Activated CD8-positive, alpha-beta memory T cell treated with anti-CD3 and anti-CD28 coated beads, Interleukin-2, amount 10 ng/mL, durations not matched to agents 7 days and 5 days (primary cell): ENCODE results near the gene TANC1. TPM values are rescaled to one million over a fixed set of nuclear protein-coding genes. Genes with fewer than 3 reads are reported as not detected.

Source experiments
- ATAC-seq: fragments of 150-1000 bp; cut with Tn5 transposase; one replicate; pipeline ENCODE4 v1.10.0; 2021; ENCODE audit warnings: moderate library complexity
- CTCF ChIA-PET: fragments of 350-600 bp; sonication (Branson Sonifier 250); formaldehyde crosslinking; loops from one replicate; lab custom pipeline; 2021; ENCODE audit warnings: antibody characterized with exemption; lab: Charles Lee
- DNase-seq: peaks from one replicate; pipeline ENCODE4 v3.0.0-alpha.2; 2020
- H3K27ac Mint-ChIP-seq: one replicate; pipeline ENCODE4 v1.8.0; 2021; ENCODE audit warnings: mild to moderate bottlenecking, mixed read lengths
- H3K27me3 Mint-ChIP-seq: one replicate; pipeline ENCODE4 v1.8.0; 2021; ENCODE audit warnings: mixed read lengths
- H3K36me3 Mint-ChIP-seq: one replicate; pipeline ENCODE4 v1.8.0; 2021; ENCODE audit warnings: mild to moderate bottlenecking, mixed read lengths
- H3K4me1 Mint-ChIP-seq: one replicate; pipeline ENCODE4 v1.8.0; 2021; ENCODE audit warnings: mixed read lengths
- H3K4me3 Mint-ChIP-seq: one replicate; pipeline ENCODE4 v1.8.0; 2021; ENCODE audit warnings: mild to moderate bottlenecking, moderate library complexity, mixed read lengths
- H3K9me3 Mint-ChIP-seq: one replicate; pipeline ENCODE4 v1.8.0; 2022; ENCODE audit warnings: low read depth, mixed read lengths
- total RNA-seq, 2 experiments: library from RNA; stranded (reverse); gene quantifications; one replicate each; pipeline ENCODE4 v1.2.3, GENCODE V29; 2021

The TANC1 gene
- total RNA-seq, 2 experiments from 2014 or later = 0.16 to 0.20 TPM

GRCh38 chr2:158943973-158944372 lies 24.5 kb upstream of the TANC1 start:
- no peak overlapping the region for H3K4me3 Mint-ChIP-seq
- H3K9me3 Mint-ChIP-seq = no peaks in the 10 kb centered on the region
- DNase-seq (no peak), ATAC-seq (no peak)
- no peaks in the 10 kb centered on the region for H3K36me3 Mint-ChIP-seq
- no peaks in the 10 kb centered on the region for H3K4me1 Mint-ChIP-seq
- CTCF ChIA-PET = no interaction called here
- peaks cover 5% of the 10 kb centered on the region for H3K27me3 Mint-ChIP-seq
- H3K27ac Mint-ChIP-seq = no peak overlapping the region

- H3K9me3 Mint-ChIP-seq = no peaks in the 10 kb centered on the region
- CTCF ChIA-PET = no interaction called here
- peaks cover 4% of the 10 kb centered on the region for H3K4me1 Mint-ChIP-seq
- DNase-seq (no peak), ATAC-seq (no peak)
- no peak overlapping the region for H3K27ac Mint-ChIP-seq
- H3K36me3 Mint-ChIP-seq = no peaks in the 10 kb centered on the region
- H3K27me3 Mint-ChIP-seq = peaks cover 5% of the 10 kb centered on the region
- no peak overlapping the region for H3K4me3 Mint-ChIP-seq
Measured at GRCh38 chr2:158948964-158949699, 19.3 kb upstream of the TANC1 start.

- H3K9me3 Mint-ChIP-seq = no peaks in the 10 kb centered on the region
- ATAC-seq = no peak
- no peak overlapping the region for H3K27ac Mint-ChIP-seq
- no peak for DNase-seq
- CTCF ChIA-PET = no interaction called here
- H3K4me1 Mint-ChIP-seq = peaks cover 6% of the 10 kb centered on the region
- no peaks in the 10 kb centered on the region for H3K36me3 Mint-ChIP-seq
- no peak overlapping the region for H3K4me3 Mint-ChIP-seq
- peaks cover 6% of the 10 kb centered on the region for H3K27me3 Mint-ChIP-seq
Measured at GRCh38 chr2:158953454-158953853, 15.0 kb upstream of the TANC1 start.

- H3K27ac Mint-ChIP-seq = no peak overlapping the region
- no peak overlapping the region for H3K4me3 Mint-ChIP-seq
- CTCF ChIA-PET = interaction anchor here (1.4 kb wide), 1 partner anchor 119 kb away, joined by 3 read pairs; no protein-coding TSS in a partner anchor
- no peaks in the 10 kb centered on the region for H3K36me3 Mint-ChIP-seq
- no peaks in the 10 kb centered on the region for H3K9me3 Mint-ChIP-seq
- peaks cover 6% of the 10 kb centered on the region for H3K4me1 Mint-ChIP-seq
- no peak for DNase-seq
- H3K27me3 Mint-ChIP-seq = peaks cover 2% of the 10 kb centered on the region
- no peak for ATAC-seq
Measured at GRCh38 chr2:158953926-158954763, 14.3 kb upstream of the TANC1 start.

GRCh38 chr2:158955842-158956365 lies 12.5 kb upstream of the TANC1 start:
- no peak overlapping the region for H3K27ac Mint-ChIP-seq
- CTCF ChIA-PET = interaction anchor here (1.4 kb wide), 1 partner anchor 117 kb away, joined by 3 read pairs; no protein-coding TSS in a partner anchor
- ATAC-seq (no peak), DNase-seq (no peak)
- H3K36me3 Mint-ChIP-seq = no peaks in the 10 kb centered on the region
- H3K4me3 Mint-ChIP-seq = no peak overlapping the region
- H3K9me3 Mint-ChIP-seq = no peaks in the 10 kb centered on the region
- H3K4me1 Mint-ChIP-seq = peaks cover 6% of the 10 kb centered on the region
- H3K27me3 Mint-ChIP-seq = peaks cover 2% of the 10 kb centered on the region

- H3K27ac Mint-ChIP-seq = no peak overlapping the region
- no peaks in the 10 kb centered on the region for H3K9me3 Mint-ChIP-seq
- DNase-seq (no peak), ATAC-seq (no peak)
- H3K4me1 Mint-ChIP-seq = peaks cover 6% of the 10 kb centered on the region
- H3K27me3 Mint-ChIP-seq = peaks cover 2% of the 10 kb centered on the region
- no peaks in the 10 kb centered on the region for H3K36me3 Mint-ChIP-seq
- H3K4me3 Mint-ChIP-seq = no peak overlapping the region
- CTCF ChIA-PET = no interaction called here
Measured at GRCh38 chr2:158958365-158958764, 10.1 kb upstream of the TANC1 start.

- Mint-ChIP-seq H3K27ac (no peak overlapping the region), H3K36me3 (no peaks in the 10 kb centered on the region), H3K27me3 (peaks cover 13% of the 10 kb centered on the region), H3K4me3 (no peak overlapping the region), H3K9me3 (no peaks in the 10 kb centered on the region), H3K4me1 (no peaks in the 10 kb centered on the region)
- CTCF ChIA-PET = no interaction called here
- ATAC-seq = no peak
- no peak for DNase-seq
Measured at GRCh38 chr2:158960193-158960592, 8.2 kb upstream of the TANC1 start.

- CTCF ChIA-PET = no interaction called here
- Mint-ChIP-seq H3K27me3 (peaks cover 27% of the 10 kb centered on the region), H3K4me3 (no peak overlapping the region), H3K27ac (no peak overlapping the region), H3K4me1 (no peaks in the 10 kb centered on the region), H3K36me3 (no peaks in the 10 kb centered on the region), H3K9me3 (no peaks in the 10 kb centered on the region)
- DNase-seq = no peak
- ATAC-seq = no peak
Measured at GRCh38 chr2:158962074-158962473, 6.4 kb upstream of the TANC1 start.

- no peaks in the 10 kb centered on the region for H3K36me3 Mint-ChIP-seq
- DNase-seq (no peak), ATAC-seq (no peak)
- H3K27me3 Mint-ChIP-seq = peaks cover 36% of the 10 kb centered on the region
- H3K4me1 Mint-ChIP-seq = peaks cover 2% of the 10 kb centered on the region
- no peak overlapping the region for H3K27ac Mint-ChIP-seq
- CTCF ChIA-PET = no interaction called here
- H3K9me3 Mint-ChIP-seq = no peaks in the 10 kb centered on the region
- H3K4me3 Mint-ChIP-seq = no peak overlapping the region
Measured at GRCh38 chr2:158963071-158963470, 5.4 kb upstream of the TANC1 start.

- no peak for ATAC-seq
- peaks cover 47% of the 10 kb centered on the region for H3K27me3 Mint-ChIP-seq
- H3K27ac Mint-ChIP-seq = no peak overlapping the region
- H3K9me3 Mint-ChIP-seq = no peaks in the 10 kb centered on the region
- no peak for DNase-seq
- no peak overlapping the region for H3K4me3 Mint-ChIP-seq
- CTCF ChIA-PET = interaction anchor here (0.5 kb wide), 1 partner anchor 819 kb away, joined by 3 read pairs; no protein-coding TSS in a partner anchor
- H3K36me3 Mint-ChIP-seq = no peaks in the 10 kb centered on the region
- H3K4me1 Mint-ChIP-seq = peaks cover 12% of the 10 kb centered on the region
Measured at GRCh38 chr2:158965107-158965506, 3.3 kb upstream of the TANC1 start.

GRCh38 chr2:158965641-158966040 lies 2.8 kb upstream of the TANC1 start:
- H3K4me1 Mint-ChIP-seq = peaks cover 16% of the 10 kb centered on the region
- no peak overlapping the region for H3K4me3 Mint-ChIP-seq
- no peaks in the 10 kb centered on the region for H3K36me3 Mint-ChIP-seq
- no peak for DNase-seq
- H3K27ac Mint-ChIP-seq = no peak overlapping the region
- peaks cover 52% of the 10 kb centered on the region for H3K27me3 Mint-ChIP-seq
- CTCF ChIA-PET = interaction anchor here (0.5 kb wide), 1 partner anchor 819 kb away, joined by 3 read pairs; no protein-coding TSS in a partner anchor
- no peaks in the 10 kb centered on the region for H3K9me3 Mint-ChIP-seq
- ATAC-seq = no peak

- CTCF ChIA-PET = no interaction called here
- Mint-ChIP-seq H3K27me3 (peaks cover 59% of the 10 kb centered on the region), H3K36me3 (no peaks in the 10 kb centered on the region), H3K4me3 (no peak overlapping the region), H3K4me1 (peaks cover 16% of the 10 kb centered on the region), H3K9me3 (no peaks in the 10 kb centered on the region), H3K27ac (no peak overlapping the region)
- DNase-seq (no peak), ATAC-seq (no peak)
Measured at GRCh38 chr2:158966312-158966711, 2.1 kb upstream of the TANC1 start.

GRCh38 chr2:158967114-158967730 lies 1.2 kb upstream of the TANC1 start:
- Mint-ChIP-seq H3K4me1 (peaks cover 16% of the 10 kb centered on the region), H3K9me3 (no peaks in the 10 kb centered on the region), H3K36me3 (no peaks in the 10 kb centered on the region), H3K27me3 (peaks cover 67% of the 10 kb centered on the region), H3K4me3 (no peak overlapping the region), H3K27ac (no peak overlapping the region)
- CTCF ChIA-PET = interaction anchor here (1.1 kb wide), 1 partner anchor 11 kb away, joined by 3 read pairs; no protein-coding TSS in a partner anchor
- DNase-seq (no peak), ATAC-seq (no peak)
